ENCODE measurements around the gene HNRNPF. TPM values are rescaled to one million over a fixed set of nuclear protein-coding genes. Genes with fewer than 3 reads are reported as not detected.

The HNRNPF gene
- total RNA-seq, 2 donors from 2014 or later, result 283 to 299 TPM

GRCh38 chr10:43390333-43390732 lies 18.7 kb downstream of the HNRNPF start:
- H3K27ac ChIP-seq (ENCODE audit: low read depth, low read length), result no peak overlapping the region
- H3K36me3 Mint-ChIP-seq (ENCODE audit: low read depth), result peaks cover 90% of the 10 kb centered on the region
- H3K9me3 Mint-ChIP-seq, result no peaks in the 10 kb centered on the region
- no peak overlapping the region for H3K9ac ChIP-seq (ENCODE audit: extremely low read depth, low read length, poor library complexity, severe bottlenecking)
- peaks cover 47% of the 10 kb centered on the region for H3K4me1 Mint-ChIP-seq
- peak overlapping the region; percentile 1 for H3K4me3 Mint-ChIP-seq
- H3K9me3 ChIP-seq (ENCODE audit: control insufficient read depth, low read length), result no peaks in the 10 kb centered on the region
- TF ChIP-seq CTCF (conservative IDR thresholded peaks at IDR 0.05), result no peak
- no peaks in the 10 kb centered on the region for H3K27me3 Mint-ChIP-seq (ENCODE audit: insufficient read depth)
- no peak for DNase-seq
- H3K4me1 ChIP-seq (ENCODE audit: control insufficient read depth, insufficient read depth, low read length), result peaks cover 16% of the 10 kb centered on the region
- H3K4me3 ChIP-seq (ENCODE audit: low read length), result peak overlapping the region; percentile 52
- H3K27me3 ChIP-seq (ENCODE audit: control insufficient read depth, insufficient read depth, low read length, poor library complexity, severe bottlenecking), result no peaks in the 10 kb centered on the region
- 93 to 95% methylated on average over 5 of the region's 5 CpGs for WGBS, 2 experiments (ENCODE audit: insufficient coverage in 1 of 2, insufficient read length in 1 of 2)
- H3K36me3 ChIP-seq (ENCODE audit: control insufficient read depth, insufficient read depth, low read length), result peaks cover 96% of the 10 kb centered on the region
- peak overlapping the region; percentile 9 for H3K27ac Mint-ChIP-seq

- H3K4me3 ChIP-seq (ENCODE audit: low read length), result peak overlapping the region; percentile 52
- H3K4me1 ChIP-seq (ENCODE audit: control insufficient read depth, insufficient read depth, low read length), result peaks cover 16% of the 10 kb centered on the region
- Mint-ChIP-seq H3K4me1 (peaks cover 42% of the 10 kb centered on the region), H3K4me3 (peak overlapping the region; percentile 1), H3K27ac (peak overlapping the region; percentile 9), H3K36me3 (ENCODE audit: low read depth) (peaks cover 85% of the 10 kb centered on the region), H3K9me3 (no peaks in the 10 kb centered on the region), H3K27me3 (ENCODE audit: insufficient read depth) (no peaks in the 10 kb centered on the region)
- H3K27ac ChIP-seq (ENCODE audit: low read depth, low read length), result no peak overlapping the region
- no peaks in the 10 kb centered on the region for H3K9me3 ChIP-seq (ENCODE audit: control insufficient read depth, low read length)
- H3K27me3 ChIP-seq (ENCODE audit: control insufficient read depth, insufficient read depth, low read length, poor library complexity, severe bottlenecking), result no peaks in the 10 kb centered on the region
- no peak for TF ChIP-seq CTCF (conservative IDR thresholded peaks at IDR 0.05)
- DNase-seq, result no peak
- WGBS, 2 experiments (ENCODE audit: insufficient coverage in 1 of 2, insufficient read length in 1 of 2), result 84 to 90% methylated on average over 2 to 3 of the region's 3 CpGs
- peaks cover 96% of the 10 kb centered on the region for H3K36me3 ChIP-seq (ENCODE audit: control insufficient read depth, insufficient read depth, low read length)
- no peak overlapping the region for H3K9ac ChIP-seq (ENCODE audit: extremely low read depth, low read length, poor library complexity, severe bottlenecking)
These were observed 19.1 kb downstream of the HNRNPF start for GRCh38 chr10:43389867-43390266.

DNA sequence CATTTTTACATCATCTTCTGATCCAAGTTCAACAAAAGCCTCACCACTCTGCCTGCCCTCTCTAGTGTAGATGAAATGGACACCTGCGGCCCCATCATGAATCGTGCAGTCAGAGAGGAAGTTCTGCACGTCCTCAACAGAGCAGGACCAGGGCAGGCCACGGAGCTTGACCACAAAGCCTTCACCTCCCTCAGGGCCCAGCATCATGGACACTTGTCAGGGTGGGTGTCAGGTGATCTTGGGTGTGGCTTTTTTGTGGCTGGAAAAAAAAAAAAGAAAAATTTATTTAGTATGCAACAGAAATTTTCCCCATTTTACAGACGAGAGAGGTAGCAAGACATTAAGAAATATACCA lies 21.3 kb downstream of the HNRNPF start:
- no peaks in the 10 kb centered on the region for H3K9me3 Mint-ChIP-seq
- H3K27me3 Mint-ChIP-seq (ENCODE audit: insufficient read depth), result no peaks in the 10 kb centered on the region
- peaks cover 38% of the 10 kb centered on the region for H3K4me1 Mint-ChIP-seq
- TF ChIP-seq CTCF (conservative IDR thresholded peaks at IDR 0.05), result no peak
- WGBS, 2 experiments (ENCODE audit: insufficient coverage in 1 of 2, insufficient read length in 1 of 2), result 83 to 95% methylated on average over 1 to 5 of the region's 5 CpGs
- no peak for DNase-seq
- H3K36me3 Mint-ChIP-seq (ENCODE audit: low read depth), result peaks cover 67% of the 10 kb centered on the region
- Histone ChIP-seq H3K27ac (ENCODE audit: low read depth, low read length) (no peak overlapping the region), H3K4me3 (ENCODE audit: low read length) (no peak overlapping the region), H3K9ac (ENCODE audit: extremely low read depth, low read length, poor library complexity, severe bottlenecking) (no peak overlapping the region), H3K27me3 (ENCODE audit: control insufficient read depth, insufficient read depth, low read length, poor library complexity, severe bottlenecking) (no peaks in the 10 kb centered on the region), H3K9me3 (ENCODE audit: control insufficient read depth, low read length) (no peaks in the 10 kb centered on the region), H3K36me3 (ENCODE audit: control insufficient read depth, insufficient read depth, low read length) (peaks cover 73% of the 10 kb centered on the region), H3K4me1 (ENCODE audit: control insufficient read depth, insufficient read depth, low read length) (peaks cover 14% of the 10 kb centered on the region)
- H3K27ac Mint-ChIP-seq, result no peak overlapping the region
- no peak overlapping the region for H3K4me3 Mint-ChIP-seq
